RPMI8226 (cell line): Measurements from ENCODE around the gene CALB2.

Experiments used
- DNase-seq: peaks from one replicate; pipeline ENCODE4 v3.0.0-alpha.2; 2015

Gene CALB2

DNA sequence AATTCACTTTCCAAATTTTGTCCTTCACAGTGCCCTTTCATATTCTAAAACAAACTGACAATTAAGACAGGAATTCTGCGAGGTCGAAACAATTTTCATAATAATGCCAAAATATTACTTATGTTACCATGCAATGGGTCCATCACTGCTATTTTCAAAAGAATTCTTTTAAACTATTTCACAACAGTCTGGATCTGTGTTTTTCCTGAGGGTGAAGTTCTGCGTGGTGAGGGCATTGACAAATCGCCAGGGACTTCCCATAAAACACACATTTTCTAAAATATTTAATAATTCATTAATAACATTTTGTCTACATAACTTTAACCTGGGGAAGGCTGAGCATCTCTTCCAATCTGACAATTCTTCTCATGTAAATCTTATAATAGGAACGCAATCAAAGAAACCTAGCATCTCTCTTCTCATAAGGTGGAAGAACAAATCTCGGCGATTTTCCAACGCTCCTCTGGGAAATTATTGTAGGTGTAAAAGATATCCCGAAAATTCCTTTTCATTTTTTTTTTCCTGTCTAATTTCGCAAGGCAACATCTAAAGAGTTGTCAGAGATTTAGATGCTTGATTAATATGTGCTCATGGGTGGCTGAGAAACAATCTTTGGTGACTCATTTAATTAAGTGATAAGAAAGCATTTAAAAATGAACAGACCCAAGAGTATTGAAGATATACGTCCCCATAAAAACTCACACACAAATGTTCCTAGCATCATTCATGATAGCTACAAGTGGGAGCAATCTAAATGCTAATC is 41.5 kb downstream of the CALB2 start:
- no peak for DNase-seq

DNA sequence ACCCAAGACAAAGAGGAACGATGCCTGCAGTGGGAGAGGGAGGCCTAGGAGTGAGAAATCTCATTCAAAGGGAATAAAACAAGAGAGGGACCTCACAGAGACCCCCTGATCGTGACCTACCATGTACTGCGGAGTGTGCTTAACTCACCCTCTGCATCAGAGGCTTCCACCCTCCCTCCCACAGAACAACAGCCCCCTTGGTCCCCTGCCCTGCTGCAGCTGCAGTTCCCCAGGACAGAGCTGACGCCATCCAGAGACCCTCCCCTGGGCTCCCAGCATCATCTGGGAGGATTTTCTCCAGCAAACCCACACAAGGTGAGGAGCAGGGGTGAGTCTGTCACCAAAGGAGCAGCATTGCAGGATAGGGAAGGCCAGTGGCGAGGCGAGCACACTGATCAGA is 43.5 kb downstream of the CALB2 start:
- DNase-seq: no peak

DNA sequence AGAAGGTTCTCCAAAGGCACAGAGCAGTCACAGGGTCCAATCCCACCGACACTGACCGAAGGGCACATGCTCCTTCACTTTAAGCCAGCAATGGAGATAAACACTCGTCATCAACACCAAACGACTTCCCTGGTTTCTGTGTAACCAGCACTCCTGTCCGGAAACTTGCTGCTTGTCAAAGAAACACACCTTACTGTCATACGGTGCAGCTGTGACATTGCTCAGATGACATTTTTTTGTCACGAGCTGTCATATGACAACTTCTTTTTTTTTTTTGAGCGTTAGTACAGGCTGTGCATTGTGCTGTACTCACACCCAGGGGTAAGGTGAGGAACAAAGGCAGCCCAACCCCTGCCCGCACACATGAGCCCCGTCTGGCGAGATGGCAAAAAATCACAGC is 44.2 kb downstream of the CALB2 start:
- DNase-seq: no peak

DNA sequence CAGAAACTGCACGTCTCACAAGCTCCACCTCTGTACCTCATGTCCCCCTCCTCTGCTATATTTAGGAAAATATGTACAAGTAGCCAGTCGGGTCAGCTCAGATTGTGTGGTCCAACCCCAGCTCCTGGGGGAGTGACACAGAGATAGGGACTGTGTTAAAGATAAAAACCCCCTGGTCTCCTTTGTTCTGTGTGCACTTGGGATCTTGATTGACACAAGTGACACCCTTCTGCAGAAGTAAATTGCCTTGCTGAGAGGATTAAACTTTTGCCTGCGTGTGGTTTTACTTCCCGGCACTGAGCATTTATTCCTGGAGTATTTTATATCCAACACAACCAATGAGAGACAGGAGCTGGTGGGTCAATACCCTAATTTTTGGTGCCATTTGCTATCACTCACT is 45.8 kb downstream of the CALB2 start:
- DNase-seq: no peak

DNA sequence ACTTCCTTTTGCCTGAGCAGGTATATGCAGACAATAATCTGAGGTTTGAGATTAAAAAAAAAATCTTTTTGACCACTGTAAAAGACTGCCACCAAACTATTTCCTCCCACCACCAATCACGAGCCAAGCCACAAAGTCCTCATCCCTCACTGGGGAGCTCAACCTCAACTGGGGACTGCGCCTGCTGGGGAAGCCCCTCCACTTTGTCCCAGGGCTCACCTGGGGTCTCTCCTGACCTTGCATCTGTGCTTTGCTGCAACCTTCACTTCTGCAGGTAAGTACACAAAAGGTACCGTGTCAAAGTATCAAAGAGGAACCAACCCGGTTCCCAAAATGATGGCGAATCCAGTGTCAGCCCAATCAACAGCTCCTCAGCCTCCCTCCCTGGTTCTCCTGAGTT is 47.8 kb downstream of the CALB2 start:
- no peak for DNase-seq

DNA sequence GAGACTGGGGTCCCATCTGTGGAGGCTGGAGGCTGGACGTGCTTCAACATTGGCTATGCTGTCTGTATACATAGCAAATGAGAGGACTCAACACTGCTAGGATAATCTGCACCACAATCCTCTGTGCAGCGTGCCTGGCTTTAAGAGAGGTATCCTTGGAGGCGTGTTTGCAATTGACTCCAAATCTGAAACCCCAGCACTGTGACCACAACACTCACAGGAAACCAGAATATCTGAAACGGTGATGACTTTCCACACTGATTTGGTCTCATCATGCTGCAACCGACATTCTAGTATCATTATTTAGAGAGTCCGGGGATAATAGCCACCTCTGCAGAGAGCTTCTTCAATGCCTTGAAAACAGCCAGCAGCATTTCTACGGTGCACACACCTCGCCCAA is 48.2 kb downstream of the CALB2 start:
- no peak for DNase-seq

DNA sequence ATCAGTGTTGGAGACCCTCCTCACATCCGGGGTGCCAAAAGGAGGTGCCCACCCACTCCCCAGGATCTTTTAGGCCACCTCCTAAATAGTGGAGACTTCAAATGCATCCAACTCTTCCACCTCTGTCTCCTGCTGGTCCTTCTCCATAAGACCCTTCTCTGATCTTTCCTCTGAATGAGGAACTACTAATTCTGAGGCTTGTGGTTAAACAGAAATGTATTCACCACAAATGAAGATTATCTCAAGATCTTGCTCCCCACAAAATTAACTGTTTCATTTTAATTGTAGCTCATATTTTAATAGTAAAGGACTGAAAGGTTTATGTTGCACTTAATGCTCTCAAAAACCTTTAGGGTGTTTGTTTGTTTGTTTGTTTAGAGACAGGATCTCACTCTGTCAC is 49.2 kb downstream of the CALB2 start:
- no peak for DNase-seq

DNA sequence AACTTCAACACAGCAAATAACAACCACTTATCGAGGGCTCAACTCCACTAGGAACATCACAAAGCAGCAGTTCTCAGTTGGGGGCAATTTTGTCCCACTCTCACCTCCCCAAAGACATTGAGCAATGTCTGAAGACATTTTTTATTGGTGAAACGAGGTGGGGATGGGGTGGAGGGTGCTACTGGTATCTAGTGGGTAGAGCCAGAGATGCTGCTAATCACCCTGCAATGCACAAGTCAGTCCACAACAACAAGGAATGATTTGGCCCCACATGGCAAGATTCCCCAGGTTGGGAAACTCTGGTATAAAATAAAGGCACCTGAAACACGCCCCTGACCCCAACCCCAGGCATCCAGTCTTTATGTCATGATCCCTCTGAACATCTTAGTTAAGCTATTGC is 50.0 kb downstream of the CALB2 start:
- DNase-seq: no peak

DNA sequence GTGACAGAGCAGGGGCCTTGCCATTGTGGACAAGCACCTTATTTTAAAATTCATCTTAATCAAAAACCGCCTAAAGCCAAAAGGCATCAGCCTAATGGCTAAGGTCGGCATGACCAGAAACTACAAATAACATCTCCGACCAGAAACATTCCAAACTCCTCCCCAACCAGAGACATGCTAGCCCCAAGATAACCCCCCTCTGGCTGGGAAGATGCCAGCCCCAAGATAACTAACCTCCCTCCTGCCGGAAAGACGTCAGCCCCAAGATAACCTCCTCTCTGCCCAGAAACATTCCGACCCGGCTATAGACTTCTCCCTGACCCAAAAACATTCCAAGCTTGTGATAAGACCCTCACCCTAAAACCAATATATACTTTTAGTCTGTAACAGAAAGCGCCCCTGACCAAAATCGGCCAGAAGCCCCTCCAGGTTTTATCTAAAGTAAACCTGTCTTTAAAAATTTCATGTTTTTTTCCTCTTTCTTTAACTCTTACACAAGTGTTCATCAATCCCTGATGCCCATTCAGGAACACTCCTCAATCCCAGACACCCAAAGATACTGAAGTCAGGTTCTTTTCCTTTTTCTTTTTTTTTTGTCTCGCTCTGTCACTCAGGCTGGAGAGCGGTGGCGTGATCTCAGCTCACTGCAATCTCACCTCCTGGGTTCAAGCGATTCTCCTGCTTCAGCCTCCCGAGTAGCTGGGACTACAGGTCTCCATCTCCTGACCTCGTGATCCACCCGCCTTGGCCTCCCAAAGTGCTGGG is 50.7 kb downstream of the CALB2 start:
- DNase-seq: no peak

DNA sequence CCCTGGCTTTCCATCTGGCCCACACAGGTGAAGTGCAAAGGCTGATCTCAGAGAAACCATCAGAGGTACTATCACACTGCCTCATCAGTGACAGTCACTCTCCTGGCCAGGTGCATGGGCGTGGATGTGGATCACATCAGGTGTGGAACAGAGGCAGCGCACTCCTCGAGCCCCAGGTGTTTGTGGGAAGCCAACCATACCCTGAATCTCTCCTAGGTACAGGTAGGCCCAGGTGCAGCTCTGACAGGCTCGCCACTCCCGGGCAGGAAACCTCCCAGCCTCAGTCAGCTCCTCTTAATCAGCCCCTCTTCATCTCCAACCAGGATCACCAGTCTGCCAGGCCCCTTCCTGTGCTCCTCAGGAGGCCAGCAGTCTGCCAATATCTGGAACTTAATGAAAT is 51.6 kb downstream of the CALB2 start:
- DNase-seq: no peak

DNA sequence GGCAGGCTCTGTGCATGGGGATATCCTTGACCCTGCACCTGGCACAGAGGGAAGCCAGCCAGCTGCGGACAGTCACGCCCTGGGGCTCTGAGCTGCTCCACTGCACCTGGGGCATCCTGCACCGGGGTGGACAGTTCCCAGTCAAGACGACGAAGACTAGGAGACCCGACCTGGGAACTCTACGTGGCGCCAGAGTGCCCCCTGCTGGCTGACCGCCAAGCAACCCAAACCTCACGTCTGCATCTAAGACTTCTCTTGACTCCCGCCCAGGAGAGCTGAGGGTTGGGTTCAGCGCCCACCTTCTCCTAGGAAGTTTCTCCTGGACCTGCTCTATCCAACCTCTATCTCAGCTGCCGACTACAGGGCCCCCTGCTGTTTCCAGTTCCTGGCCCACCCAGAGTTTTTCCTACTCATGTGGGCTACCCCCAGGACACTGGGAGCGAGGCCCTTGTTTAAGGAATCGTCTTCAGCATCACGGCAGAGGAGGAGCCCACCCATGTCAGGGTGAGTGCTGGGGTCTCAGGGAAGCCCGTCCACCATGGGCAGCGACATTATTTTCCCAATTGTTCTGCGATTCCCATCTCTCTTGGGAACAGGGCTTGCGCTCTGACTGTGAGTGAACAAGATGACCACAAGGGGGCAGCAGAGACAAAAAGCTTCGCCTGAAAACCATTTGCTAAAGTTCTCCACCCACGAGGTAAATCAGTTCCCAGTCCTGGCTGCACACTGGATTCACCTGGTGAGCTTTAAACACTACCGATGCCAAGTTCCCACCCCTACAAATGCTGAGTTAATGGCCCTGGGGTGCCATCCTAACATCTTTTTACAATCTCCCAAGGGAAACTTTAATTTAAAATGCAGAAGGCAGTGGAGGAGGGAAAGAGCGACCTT is 54.0 kb downstream of the CALB2 start:
- peak; percentile 86 for DNase-seq

DNA sequence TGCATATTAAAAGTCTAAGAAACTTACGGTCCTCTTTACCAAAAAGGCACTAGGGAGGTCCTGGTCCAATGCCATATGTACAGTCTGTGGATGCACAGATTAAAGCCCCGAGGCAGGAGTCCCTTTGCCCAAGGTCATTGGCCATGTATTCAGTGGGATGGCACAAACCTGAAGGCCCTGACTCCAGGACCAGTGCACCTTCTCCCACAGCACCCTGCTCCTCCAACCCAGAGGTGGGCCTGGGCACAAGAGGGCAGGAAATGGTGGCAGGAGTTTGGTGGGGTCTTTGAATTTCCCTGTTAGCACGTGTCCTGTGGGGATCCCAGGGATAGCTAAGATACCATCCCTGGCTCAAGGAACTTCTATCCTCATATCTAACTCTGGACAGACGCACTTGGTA is 54.8 kb downstream of the CALB2 start:
- DNase-seq: no peak

DNA sequence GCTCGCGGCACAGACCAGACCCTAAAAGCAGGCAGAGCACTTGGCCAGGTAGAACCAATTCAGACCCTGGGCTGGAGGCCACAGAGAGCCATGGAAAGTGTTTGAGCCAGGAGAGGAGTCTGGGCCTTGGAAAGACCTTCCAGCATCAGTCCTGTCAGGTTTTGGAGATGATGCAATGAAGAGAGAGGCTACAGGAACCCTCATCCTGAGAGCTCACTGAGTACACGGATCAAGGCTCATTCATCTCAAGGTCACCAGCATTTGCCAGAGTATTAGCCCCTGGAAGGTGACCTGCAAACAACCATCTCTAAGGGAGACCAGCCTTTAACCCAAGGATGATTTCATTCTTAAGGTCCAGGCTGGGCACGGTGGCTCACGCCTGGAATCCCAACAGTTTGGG is 55.5 kb downstream of the CALB2 start:
- no peak for DNase-seq

DNA sequence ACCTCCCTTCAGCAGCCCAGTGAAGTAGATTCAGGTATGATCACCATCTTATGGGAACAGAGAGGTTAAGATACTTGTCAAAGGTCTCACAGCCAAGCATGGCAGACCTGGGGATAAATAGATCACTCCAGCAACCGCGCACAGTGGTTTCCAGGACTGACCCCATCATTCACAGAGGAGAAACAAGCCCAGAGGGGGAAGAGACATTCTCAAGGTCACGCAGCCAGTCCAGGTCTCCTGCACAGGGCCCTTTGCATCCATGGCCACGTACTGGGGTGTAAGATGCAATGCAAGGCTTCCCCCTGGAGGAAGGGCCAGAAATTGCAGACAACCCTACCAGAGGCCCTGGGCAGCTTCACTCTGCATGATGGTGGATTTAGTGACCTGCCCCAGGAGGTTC is 63.4 kb downstream of the CALB2 start:
- peak; percentile 75 for DNase-seq

DNA sequence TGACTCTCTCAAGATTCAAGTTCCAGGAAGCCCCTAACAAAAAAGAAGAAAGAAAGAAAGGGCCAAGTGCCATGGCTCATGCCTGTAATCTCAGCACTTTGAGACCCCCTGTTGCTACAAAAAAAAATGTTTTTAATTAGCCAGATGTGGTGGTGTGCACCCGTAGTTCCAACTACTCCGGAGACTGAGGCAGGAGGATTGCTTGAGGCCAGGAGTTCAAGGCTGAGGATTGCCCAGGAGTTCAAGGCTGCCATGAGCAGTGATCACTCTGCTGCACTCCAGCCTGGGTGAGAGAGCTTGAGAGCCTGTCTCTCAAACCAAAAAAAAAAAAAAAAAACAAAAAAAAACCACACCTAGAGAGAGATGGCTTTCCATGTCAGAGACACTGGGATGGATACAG is 64.5 kb downstream of the CALB2 start:
- no peak for DNase-seq

DNA sequence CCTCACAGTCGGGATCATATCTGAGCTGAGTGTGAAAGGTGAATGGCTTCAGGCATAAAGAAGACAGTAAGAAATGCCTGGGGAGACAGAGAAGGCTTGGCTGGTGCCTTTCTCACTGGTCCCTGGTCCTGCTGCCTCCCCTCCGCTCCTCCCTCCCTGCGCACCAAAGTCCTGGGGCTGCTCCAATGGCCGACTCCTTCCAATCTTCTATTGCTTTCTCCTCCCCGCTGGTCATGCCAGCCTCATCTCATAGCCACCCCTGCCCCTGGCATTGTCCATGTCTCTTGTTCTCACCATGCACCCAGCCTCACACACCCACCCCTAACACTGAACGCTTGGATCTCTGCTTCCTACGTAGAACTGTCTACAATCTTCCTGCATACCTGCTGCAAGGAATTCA is 65.3 kb downstream of the CALB2 start:
- no peak for DNase-seq

DNA sequence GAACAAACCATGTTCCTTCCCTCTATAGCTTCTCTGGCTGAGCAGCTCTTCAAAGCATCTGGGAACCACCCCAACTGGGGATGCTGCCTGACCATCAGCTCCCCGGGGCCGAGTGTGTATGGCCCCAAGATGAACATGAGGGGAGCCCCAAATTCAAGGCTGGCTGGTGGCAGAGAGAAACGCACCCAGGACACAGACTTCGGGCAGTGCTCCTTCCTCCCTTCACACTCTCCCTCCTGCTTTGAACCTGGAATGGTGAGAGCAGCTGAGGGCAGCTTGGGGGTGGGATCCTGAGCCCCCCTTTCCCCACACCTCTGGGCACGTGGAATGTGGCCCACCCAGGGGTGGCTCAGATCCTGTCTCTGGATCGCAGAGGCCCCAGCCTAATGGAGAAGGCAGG is 66.1 kb downstream of the CALB2 start:
- no peak for DNase-seq

DNA sequence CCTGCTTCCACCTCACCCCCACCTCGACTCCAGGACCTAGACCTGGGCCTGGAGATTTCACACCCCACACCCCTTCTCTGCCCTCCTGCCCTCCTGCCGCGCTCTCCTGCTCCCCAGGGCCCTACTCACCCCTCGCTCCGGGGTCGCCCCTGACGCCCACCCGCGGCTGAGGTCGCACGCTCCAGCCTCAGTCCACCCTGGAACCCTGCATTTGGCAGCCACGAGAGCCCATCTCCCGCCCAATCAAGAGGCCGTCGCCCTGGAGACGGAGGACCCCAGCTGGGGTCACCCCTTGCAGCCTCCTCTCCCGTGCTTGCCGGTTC is 67.2 kb downstream of the CALB2 start:
- DNase-seq: no peak

DNA sequence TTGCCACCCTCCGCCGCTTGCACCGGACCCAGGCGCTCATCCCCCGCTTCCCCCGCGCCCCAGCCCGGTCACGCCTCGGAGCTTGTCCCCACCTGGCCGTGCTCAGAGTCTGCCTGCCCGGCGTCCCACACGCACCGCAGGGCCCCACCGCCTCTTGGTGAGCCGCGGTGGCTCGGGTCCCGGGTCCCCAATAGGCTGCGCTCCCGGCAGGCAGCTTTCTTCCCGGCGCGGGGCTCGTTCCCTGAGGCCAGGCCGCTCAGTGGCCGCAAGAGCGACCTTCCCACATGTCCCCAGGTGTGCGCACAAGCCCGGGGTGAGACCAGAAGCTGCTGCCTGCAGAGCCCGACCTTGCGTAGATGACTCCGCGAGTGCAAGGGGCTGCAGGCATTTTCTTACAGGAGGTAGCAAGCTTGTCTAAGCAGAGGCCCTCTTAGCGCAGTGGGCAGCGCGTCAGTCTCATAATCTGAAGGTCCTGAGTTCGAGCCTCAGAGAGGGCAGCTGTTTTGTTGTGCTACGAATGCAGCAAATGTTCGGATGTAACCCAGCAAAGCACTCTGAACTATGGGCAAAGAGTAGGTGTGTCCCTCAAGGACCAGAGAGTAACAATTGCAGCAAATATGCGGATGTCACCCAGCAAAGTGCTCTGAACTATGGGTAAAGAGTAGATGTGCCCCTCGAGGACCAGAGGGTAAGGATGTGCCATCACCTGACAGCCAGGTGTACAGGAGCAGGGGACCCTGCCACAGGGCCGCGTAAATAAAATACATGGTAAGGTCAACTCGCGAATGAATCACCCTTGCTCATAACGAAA is 67.8 kb downstream of the CALB2 start:
- peak; percentile 79 for DNase-seq

DNA sequence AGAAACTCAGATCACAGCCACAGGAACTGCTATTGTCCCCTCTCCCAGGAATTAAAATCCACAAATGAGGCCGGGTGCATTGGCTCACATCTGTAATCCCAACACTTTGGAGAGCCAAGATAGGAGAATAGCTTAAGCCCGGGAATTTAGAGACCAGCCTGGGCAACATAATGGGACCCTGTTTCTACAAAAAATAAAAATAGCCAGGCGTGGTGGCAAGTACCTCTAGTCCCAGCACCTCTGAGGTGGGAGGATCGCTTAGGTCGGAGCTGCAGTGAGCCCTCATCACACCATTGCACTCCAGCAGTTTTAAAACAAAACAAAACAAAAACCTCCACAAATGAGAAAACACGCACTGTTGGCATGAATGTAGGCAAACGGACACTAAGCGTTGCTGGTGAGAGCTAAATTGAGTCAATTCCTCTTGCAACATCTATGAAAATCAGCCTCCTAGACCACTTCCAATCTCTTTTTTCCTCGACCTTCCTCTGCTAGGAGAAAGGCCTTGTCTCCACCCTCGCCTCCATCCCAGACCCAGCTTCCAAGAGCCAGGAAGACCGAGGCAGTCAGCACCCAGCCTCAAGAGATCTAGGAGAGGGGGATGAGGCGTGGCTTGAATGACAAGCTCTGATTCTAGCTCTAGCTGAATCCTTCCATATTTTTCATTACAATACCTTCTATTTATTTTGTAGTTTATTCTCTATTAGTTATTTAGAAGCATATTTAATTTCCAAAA is 68.5 kb downstream of the CALB2 start:
- no peak for DNase-seq

DNA sequence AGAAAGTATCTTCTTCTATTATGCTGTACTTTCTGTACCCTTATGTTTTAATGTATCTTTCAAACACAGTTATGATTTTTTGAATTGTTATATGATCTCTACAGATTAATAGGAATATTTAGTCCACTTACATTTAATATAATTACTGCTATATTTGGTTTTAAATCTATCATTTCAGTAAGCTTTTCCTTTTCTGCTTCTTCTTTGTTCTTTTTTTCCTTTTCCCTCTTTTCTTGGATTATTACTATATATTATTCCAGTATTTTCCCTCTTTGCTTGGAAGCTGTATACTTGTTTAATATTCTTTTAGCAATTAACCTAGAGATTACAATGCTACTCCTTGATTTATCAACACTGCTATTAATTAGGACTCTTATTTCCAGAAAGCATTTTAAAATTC is 69.9 kb downstream of the CALB2 start:
- DNase-seq: no peak

DNA sequence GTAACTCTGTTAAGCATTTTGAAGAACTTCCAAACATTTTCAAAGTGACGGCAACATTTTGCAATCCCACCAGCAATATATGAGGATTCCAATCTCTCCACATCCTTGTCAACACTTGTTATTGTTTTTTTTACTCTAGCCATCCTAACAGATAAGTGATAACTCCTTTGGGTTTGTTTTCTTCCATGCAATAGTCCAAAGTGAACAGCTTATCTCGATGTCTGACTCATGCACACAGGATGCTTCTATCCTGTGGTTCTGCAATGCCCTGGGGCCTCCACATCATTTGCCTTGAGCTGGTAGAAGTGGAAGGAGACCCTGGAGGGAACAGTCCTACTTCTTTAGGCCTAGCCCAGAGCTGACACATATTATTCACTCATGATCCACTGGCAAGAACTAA is 70.4 kb downstream of the CALB2 start:
- DNase-seq: no peak
